CD4-positive, alpha-beta T cell (primary cell): ENCODE measurements around the gene MYL12A. TPM values are rescaled to one million over a fixed set of nuclear protein-coding genes. Genes with fewer than 3 reads are reported as not detected.
A peak's percentile ranks its signal among the peaks of the same experiment; 100 is the strongest.

ENCODE experiments used
- ATAC-seq: fragments of 200-7000 bp; cut with Tn5 transposase; one replicate; pipeline ENCODE4 v1.10.0; 2022; ENCODE audit warnings: mild to moderate bottlenecking; ENCODE audit not compliant: poor library complexity
- CTCF ChIA-PET: fragments of 350-600 bp; sonication (Branson Sonifier 250); formaldehyde crosslinking; loops from one replicate; lab custom pipeline; 2021; ENCODE audit warnings: antibody characterized with exemption, inconsistent platforms; lab: Charles Lee
- POLR2A ChIA-PET: fragments of 350-600 bp; sonication (Branson Sonifier 250); formaldehyde crosslinking; loops from one replicate; lab custom pipeline; 2021; ENCODE audit warnings: antibody characterized with exemption, inconsistent platforms; lab: Charles Lee
- DNase-seq, 14 experiments: peaks; one replicate each; pipeline ENCODE4 v3.0.0-alpha.2; 2013 to 2020; ENCODE audit warnings: mixed read lengths in 2 of 14
- H3K27ac ChIP-seq, 2 donors: one replicate each; pipeline versions ENCODE4 v1.5.1 to v1.7.0; 2013; ENCODE audit warnings: low read length in 2 of 2, low read depth in 1 of 2, mild to moderate bottlenecking in 1 of 2
- H3K27me3 ChIP-seq, 2 experiments: 1 replicate in 1 of 2; 2 replicates in 1 of 2; pipeline versions ENCODE4 v1.6.1 to v1.7.0; 2013; ENCODE audit warnings: low read length in 2 of 2, control low read depth in 1 of 2, mild to moderate bottlenecking in 1 of 2, moderate library complexity in 1 of 2; ENCODE audit not compliant: insufficient read depth in 2 of 2, control insufficient read depth in 1 of 2
- H3K36me3 ChIP-seq: one replicate; pipeline ENCODE4 v1.6.1; 2013; ENCODE audit warnings: low read length, control low read depth; ENCODE audit not compliant: insufficient read depth
- H3K4me1 ChIP-seq: one replicate; pipeline ENCODE4 v1.6.1; 2013; ENCODE audit warnings: low read length, control low read depth; ENCODE audit not compliant: insufficient read depth
- H3K4me3 ChIP-seq: one replicate; pipeline ENCODE4 v1.5.1; 2013; ENCODE audit warnings: mild to moderate bottlenecking, low read length, moderate library complexity
- H3K9me3 ChIP-seq, 2 experiments: 1 replicate in 1 of 2; 2 replicates in 1 of 2; pipeline versions ENCODE4 v1.6.1 to v1.7.0; 2013; ENCODE audit warnings: low read length in 2 of 2, mild to moderate bottlenecking in 2 of 2, control low read depth in 1 of 2, moderate library complexity in 1 of 2; ENCODE audit not compliant: control insufficient read depth in 1 of 2, insufficient read depth in 1 of 2
- H3K27ac Mint-ChIP-seq: one replicate; pipeline ENCODE4 v1.8.0; 2020; ENCODE audit warnings: mixed read lengths
- H3K27me3 Mint-ChIP-seq: one replicate; pipeline ENCODE4 v1.8.0; 2021; ENCODE audit warnings: mixed read lengths
- H3K36me3 Mint-ChIP-seq: one replicate; pipeline ENCODE4 v1.8.0; 2021; ENCODE audit warnings: low read depth, mixed read lengths
- H3K4me1 Mint-ChIP-seq: one replicate; pipeline ENCODE4 v1.8.0; 2021; ENCODE audit warnings: low read depth, mixed read lengths
- H3K4me3 Mint-ChIP-seq: one replicate; pipeline ENCODE4 v1.8.0; 2020; ENCODE audit warnings: mild to moderate bottlenecking, mixed read lengths
- H3K9me3 Mint-ChIP-seq: one replicate; pipeline ENCODE4 v1.8.0; 2020; ENCODE audit warnings: mixed read lengths
- intact Hi-C, 2 experiments: fragments of 100-400 bp; cut with DNase I in 1 of 2; cut with micrococcal nuclease in 1 of 2; formaldehyde crosslinking; loops; one replicate each; pipeline versions ENCODE4 v1.15.1 to v1.9.0; 2023 to 2025; cut with DNase I, micrococcal nuclease
- total RNA-seq, 174 experiments: library from RNA in 2 of 174; stranded (reverse) in 2 of 174; gene quantifications; one replicate each; pipeline ENCODE4 v1.2.3 and lab custom pipeline; 2021 to 2026
- TF ChIP-seq, protein P1 (sequence below): fragments of 200-600 bp; IDR thresholded peaks from one replicate; pipeline ENCODE4 v1.8.0; 2022; ENCODE audit warnings: antibody characterized with exemption, mild to moderate bottlenecking

MYL12A gene
- total RNA-seq, 2 experiments from 2014 or later, result 188 to 190 TPM

GRCh38 chr18:3250237-3251107, 2.9 kb downstream of the MYL12A start:
- POLR2A ChIA-PET, result interaction anchor here (0.5 to 9.2 kb wide), 19 partner anchors 10 to 614 kb away, joined by 3 to 286 read pairs (median 4); partner anchors contain the start of genes MYL12B, SMCHD1 and TGIF1
- Mint-ChIP-seq H3K4me3 (peak overlapping the region; percentile 89), H3K9me3 (no peaks in the 10 kb centered on the region), H3K27me3 (no peaks in the 10 kb centered on the region), H3K27ac (peak overlapping the region; percentile 100), H3K36me3 (peaks cover 80% of the 10 kb centered on the region), H3K4me1 (peaks cover 65% of the 10 kb centered on the region)
- Histone ChIP-seq H3K27ac (peak overlapping the region; percentile 8 to 64), H3K4me3 (peak overlapping the region; percentile 84), H3K9me3 (no peaks in the 10 kb centered on the region), H3K27me3 (no peaks in the 10 kb centered on the region), H3K36me3 (peaks cover 44% of the 10 kb centered on the region), H3K4me1 (peaks cover 43% of the 10 kb centered on the region)
- CTCF ChIA-PET, result interaction anchor here (1.1 to 2.2 kb wide), 4 partner anchors 121 to 344 kb away, joined by 4 to 9 read pairs (median 4); no protein-coding TSS in a partner anchor
- ATAC-seq (no peak), DNase-seq (peak in 1 of 14 experiments; percentile 55)
- intact Hi-C loops, result loop anchor here in 1 of 2 experiments (10.0 kb wide), 1 partner anchor 596 kb away; the partner anchor contains the start of gene SMCHD1
- TF ChIP-seq, protein P1, sequence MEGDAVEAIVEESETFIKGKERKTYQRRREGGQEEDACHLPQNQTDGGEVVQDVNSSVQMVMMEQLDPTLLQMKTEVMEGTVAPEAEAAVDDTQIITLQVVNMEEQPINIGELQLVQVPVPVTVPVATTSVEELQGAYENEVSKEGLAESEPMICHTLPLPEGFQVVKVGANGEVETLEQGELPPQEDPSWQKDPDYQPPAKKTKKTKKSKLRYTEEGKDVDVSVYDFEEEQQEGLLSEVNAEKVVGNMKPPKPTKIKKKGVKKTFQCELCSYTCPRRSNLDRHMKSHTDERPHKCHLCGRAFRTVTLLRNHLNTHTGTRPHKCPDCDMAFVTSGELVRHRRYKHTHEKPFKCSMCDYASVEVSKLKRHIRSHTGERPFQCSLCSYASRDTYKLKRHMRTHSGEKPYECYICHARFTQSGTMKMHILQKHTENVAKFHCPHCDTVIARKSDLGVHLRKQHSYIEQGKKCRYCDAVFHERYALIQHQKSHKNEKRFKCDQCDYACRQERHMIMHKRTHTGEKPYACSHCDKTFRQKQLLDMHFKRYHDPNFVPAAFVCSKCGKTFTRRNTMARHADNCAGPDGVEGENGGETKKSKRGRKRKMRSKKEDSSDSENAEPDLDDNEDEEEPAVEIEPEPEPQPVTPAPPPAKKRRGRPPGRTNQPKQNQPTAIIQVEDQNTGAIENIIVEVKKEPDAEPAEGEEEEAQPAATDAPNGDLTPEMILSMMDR, result no peak

GRCh38 chr18:3251249-3251962, 3.8 kb downstream of the MYL12A start:
- no peak for DNase-seq
- intact Hi-C loops, result loop anchor here in 1 of 2 experiments (10.0 kb wide), 1 partner anchor 597 kb away; the partner anchor contains the start of gene SMCHD1
- Mint-ChIP-seq H3K27ac (peak overlapping the region; percentile 100), H3K4me3 (peak overlapping the region; percentile 54), H3K4me1 (peaks cover 66% of the 10 kb centered on the region), H3K36me3 (peaks cover 84% of the 10 kb centered on the region), H3K27me3 (no peaks in the 10 kb centered on the region), H3K9me3 (no peaks in the 10 kb centered on the region)
- POLR2A ChIA-PET, result interaction anchor here (0.5 to 9.2 kb wide), 11 partner anchors 9 to 596 kb away, joined by 3 to 286 read pairs (median 5); partner anchors contain the start of genes MYL12B and SMCHD1
- CTCF ChIA-PET, result interaction anchor here (1.3 to 2.2 kb wide), 4 partner anchors 10 to 188 kb away, joined by 4 to 9 read pairs (median 6); partner anchors contain the start of gene MYL12B
- no peak for ATAC-seq
- H3K4me1 ChIP-seq, result peaks cover 38% of the 10 kb centered on the region
- no peaks in the 10 kb centered on the region for H3K27me3 ChIP-seq
- peaks cover 53% of the 10 kb centered on the region for H3K36me3 ChIP-seq
- TF ChIP-seq, protein P1, result no peak
- H3K27ac ChIP-seq, result peak overlapping the region; percentile 43 to 52
- no peaks in the 10 kb centered on the region for H3K9me3 ChIP-seq
- H3K4me3 ChIP-seq, result peak overlapping the region; percentile 84

DNA sequence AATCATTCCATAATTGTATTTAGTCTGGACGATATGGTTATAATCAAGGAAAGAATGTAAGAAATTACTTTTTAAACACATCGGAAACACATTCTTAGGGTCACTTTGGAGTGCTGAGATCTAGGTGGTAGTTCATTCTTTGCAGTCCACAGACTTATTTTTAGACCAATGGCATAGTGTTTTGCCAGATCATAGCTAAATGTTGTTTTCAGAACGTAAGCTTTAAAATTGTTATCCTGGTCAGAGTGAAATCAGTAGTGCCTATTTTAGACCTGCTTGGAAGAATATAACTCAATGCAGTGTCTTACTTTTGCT, 4.3 kb downstream of the MYL12A start:
- Mint-ChIP-seq H3K4me1 (peaks cover 67% of the 10 kb centered on the region), H3K27ac (peak overlapping the region; percentile 100), H3K36me3 (peaks cover 88% of the 10 kb centered on the region), H3K27me3 (no peaks in the 10 kb centered on the region), H3K4me3 (peak overlapping the region; percentile 54), H3K9me3 (no peaks in the 10 kb centered on the region)
- H3K36me3 ChIP-seq, result peaks cover 58% of the 10 kb centered on the region
- H3K4me1 ChIP-seq, result peaks cover 36% of the 10 kb centered on the region
- H3K27me3 ChIP-seq, result no peaks in the 10 kb centered on the region
- peak overlapping the region; percentile 84 for H3K4me3 ChIP-seq
- DNase-seq, result no peak
- ATAC-seq, result no peak
- intact Hi-C loops, result loop anchor here in 1 of 2 experiments (10.0 kb wide), 1 partner anchor 597 kb away; the partner anchor contains the start of gene SMCHD1
- peak overlapping the region; percentile 43 to 52 for H3K27ac ChIP-seq
- ChIA-PET POLR2A (interaction anchor here (1.0 to 9.2 kb wide), 5 partner anchors 9 to 275 kb away, joined by 3 to 286 read pairs (median 7); partner anchors contain the start of gene MYL12B), CTCF (interaction anchor here (1.0 to 2.2 kb wide), 4 partner anchors 10 to 122 kb away, joined by 4 to 9 read pairs (median 6); partner anchors contain the start of gene MYL12B)
- H3K9me3 ChIP-seq, result no peaks in the 10 kb centered on the region
- TF ChIP-seq, protein P1, result no peak
